ENCODE data around the gene PDE4D. TPM values are rescaled to one million over a fixed set of nuclear protein-coding genes. Genes with fewer than 3 reads are reported as not detected.

The PDE4D gene
- total RNA-seq, 1 donor from 2014 or later, result 13.2 TPM

DNA sequence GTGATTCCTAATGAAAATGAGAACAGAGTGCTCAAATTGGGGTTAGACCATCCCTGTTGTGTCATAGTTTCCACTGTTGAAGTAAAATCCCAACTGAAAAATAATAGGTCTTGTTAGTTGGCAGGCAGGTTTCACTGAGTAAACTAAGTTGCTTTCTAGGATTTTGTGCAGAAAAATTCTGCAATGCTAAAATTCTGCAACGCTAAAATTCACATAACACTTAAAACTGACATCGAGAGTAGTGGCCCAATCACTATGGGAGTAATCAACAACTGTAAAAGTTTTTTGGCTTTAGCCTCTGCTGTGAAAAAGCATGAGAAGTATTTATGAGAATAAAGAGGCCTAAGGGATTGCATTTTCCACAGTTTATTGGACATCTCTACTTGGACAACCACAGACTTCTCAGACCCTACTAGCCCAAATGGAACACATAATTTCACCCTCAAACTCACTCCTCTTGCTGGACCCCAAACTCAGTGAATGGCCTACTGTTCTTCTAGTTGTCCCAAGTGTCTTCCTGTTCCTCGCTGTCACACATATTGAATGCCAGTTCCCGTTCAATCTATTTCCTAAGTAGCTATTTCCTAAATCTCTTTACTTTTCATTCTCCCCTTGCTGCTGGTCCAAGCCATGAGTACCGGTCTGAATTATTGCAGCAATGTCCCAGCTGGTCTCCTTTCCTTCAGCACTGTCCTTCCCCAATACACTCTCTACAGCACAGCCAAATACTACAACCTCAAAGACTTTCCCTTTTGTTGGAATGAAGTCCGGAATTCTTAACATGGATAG, 355.4 kb downstream of the PDE4D start:
- DNase-seq, result no peak
- Mint-ChIP-seq H3K27me3 (ENCODE audit: unreplicated experiment) (no peaks in the 10 kb centered on the region), H3K4me3 (ENCODE audit: unreplicated experiment) (no peak overlapping the region), H3K9me3 (ENCODE audit: unreplicated experiment) (no peaks in the 10 kb centered on the region), H3K36me3 (ENCODE audit: unreplicated experiment) (no peaks in the 10 kb centered on the region), H3K4me1 (ENCODE audit: low read depth, unreplicated experiment) (no peaks in the 10 kb centered on the region), H3K27ac (ENCODE audit: unreplicated experiment) (no peak overlapping the region)
- no peak for TF ChIP-seq CTCF (IDR thresholded peaks at IDR 0.05; ENCODE audit: partially characterized antibody, unreplicated experiment)

DNA sequence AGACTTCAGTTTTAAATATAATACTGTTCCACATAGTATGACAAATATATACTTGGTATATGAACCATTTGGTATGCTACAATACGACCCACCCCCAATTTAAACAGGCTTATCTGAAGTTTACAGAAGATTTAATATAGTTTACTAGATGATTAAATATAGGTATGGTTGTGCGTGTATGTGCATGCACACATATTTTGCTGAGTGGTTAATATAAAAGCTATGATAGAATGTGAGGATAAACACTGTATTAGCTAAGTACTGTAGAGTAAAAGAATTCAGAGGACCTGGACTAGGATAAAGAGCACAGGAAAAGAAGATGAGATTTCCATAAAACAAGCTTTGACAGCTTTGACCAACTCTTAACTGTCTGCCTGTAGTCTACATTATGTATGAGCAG, 356.7 kb downstream of the PDE4D start:
- Mint-ChIP-seq H3K4me3 (ENCODE audit: unreplicated experiment) (no peak overlapping the region), H3K9me3 (ENCODE audit: unreplicated experiment) (no peaks in the 10 kb centered on the region), H3K36me3 (ENCODE audit: unreplicated experiment) (no peaks in the 10 kb centered on the region), H3K4me1 (ENCODE audit: low read depth, unreplicated experiment) (no peaks in the 10 kb centered on the region), H3K27ac (ENCODE audit: unreplicated experiment) (no peak overlapping the region), H3K27me3 (ENCODE audit: unreplicated experiment) (no peaks in the 10 kb centered on the region)
- no peak for TF ChIP-seq CTCF (IDR thresholded peaks at IDR 0.05; ENCODE audit: partially characterized antibody, unreplicated experiment)
- no peak for DNase-seq

DNA sequence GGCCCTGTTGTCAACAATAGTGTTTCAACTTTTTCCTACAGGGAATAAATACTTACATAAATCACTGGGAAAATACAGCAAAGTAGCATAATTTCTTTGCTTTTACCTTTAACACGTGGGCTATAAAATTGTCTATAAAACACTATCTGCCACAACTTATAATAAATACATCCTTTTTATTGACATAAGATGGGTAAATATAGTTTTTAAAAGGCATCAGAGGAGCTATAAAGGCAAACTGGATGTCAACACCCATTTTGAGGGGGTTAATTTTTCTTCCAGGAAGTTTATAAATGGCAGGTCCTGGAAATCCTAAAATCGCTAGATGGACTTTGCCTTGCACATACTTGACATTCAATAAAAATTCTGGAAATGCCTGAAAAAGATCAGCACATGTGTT, 358.0 kb downstream of the PDE4D start:
- H3K4me1 Mint-ChIP-seq (ENCODE audit: low read depth, unreplicated experiment), result no peaks in the 10 kb centered on the region
- TF ChIP-seq CTCF (IDR thresholded peaks at IDR 0.05; ENCODE audit: partially characterized antibody, unreplicated experiment), result no peak
- no peaks in the 10 kb centered on the region for H3K27me3 Mint-ChIP-seq (ENCODE audit: unreplicated experiment)
- no peak overlapping the region for H3K4me3 Mint-ChIP-seq (ENCODE audit: unreplicated experiment)
- no peak overlapping the region for H3K27ac Mint-ChIP-seq (ENCODE audit: unreplicated experiment)
- DNase-seq, result no peak
- H3K36me3 Mint-ChIP-seq (ENCODE audit: unreplicated experiment), result no peaks in the 10 kb centered on the region
- H3K9me3 Mint-ChIP-seq (ENCODE audit: unreplicated experiment), result no peaks in the 10 kb centered on the region

DNA sequence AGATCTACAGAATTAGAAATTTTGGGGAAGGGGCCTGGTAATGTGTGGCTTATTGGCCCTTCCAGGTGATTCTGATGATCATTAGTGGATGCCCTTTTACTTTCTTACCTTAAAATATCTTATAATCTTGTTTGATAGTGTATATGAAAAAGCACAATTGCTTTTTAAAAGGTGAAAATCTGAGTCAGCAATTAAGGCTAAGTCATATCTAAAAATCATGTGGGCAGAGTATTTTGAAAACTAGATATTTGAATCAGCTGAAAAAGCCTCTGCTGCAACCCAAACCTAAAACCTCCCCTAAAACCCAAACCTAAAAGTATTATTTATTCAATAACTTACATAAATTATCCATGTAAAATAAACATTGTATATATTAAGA, 359.8 kb downstream of the PDE4D start:
- no peak for DNase-seq
- H3K27ac Mint-ChIP-seq (ENCODE audit: unreplicated experiment), result no peak overlapping the region
- H3K4me3 Mint-ChIP-seq (ENCODE audit: unreplicated experiment), result no peak overlapping the region
- peaks cover 1% of the 10 kb centered on the region for H3K27me3 Mint-ChIP-seq (ENCODE audit: unreplicated experiment)
- H3K4me1 Mint-ChIP-seq (ENCODE audit: low read depth, unreplicated experiment), result no peaks in the 10 kb centered on the region
- no peaks in the 10 kb centered on the region for H3K36me3 Mint-ChIP-seq (ENCODE audit: unreplicated experiment)
- no peaks in the 10 kb centered on the region for H3K9me3 Mint-ChIP-seq (ENCODE audit: unreplicated experiment)
- no peak for TF ChIP-seq CTCF (IDR thresholded peaks at IDR 0.05; ENCODE audit: partially characterized antibody, unreplicated experiment)

DNA sequence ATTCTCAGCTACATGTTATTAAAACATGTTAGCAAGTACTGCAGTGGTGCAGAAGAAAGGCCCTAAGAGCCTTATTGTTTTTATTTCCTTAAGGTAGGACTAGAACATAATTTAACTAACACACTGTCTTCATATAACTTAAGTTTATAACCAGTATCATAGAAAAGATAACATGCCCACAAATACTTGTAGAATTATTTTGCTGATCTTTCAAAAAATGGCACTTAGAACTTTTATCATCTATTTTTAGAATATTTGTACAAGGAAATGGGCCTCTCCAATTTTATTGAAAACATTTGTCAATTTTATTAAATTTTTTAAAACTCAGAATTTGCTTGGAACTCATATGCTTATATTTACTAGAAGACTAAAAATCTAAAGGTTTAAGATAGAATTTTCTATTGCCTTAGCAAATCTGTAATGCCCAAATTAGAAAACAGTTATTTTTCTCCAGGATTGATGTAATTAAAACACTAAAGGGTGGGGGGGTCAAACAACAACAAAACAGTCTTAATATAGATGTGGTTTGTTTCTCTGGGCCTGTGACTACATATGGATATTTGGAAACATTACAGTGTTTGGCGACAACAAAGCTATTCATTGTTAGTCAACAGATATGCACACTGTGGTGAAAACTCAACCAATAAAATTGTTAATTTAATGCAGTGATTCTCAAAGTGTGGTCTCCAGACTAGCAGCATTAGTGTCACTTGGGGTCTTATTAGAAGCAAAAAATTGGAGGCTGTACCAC, 360.4 kb downstream of the PDE4D start:
- no peak for DNase-seq
- Mint-ChIP-seq H3K27me3 (ENCODE audit: unreplicated experiment) (peaks cover 1% of the 10 kb centered on the region), H3K36me3 (ENCODE audit: unreplicated experiment) (no peaks in the 10 kb centered on the region), H3K4me1 (ENCODE audit: low read depth, unreplicated experiment) (peaks cover 2% of the 10 kb centered on the region), H3K9me3 (ENCODE audit: unreplicated experiment) (no peaks in the 10 kb centered on the region), H3K4me3 (ENCODE audit: unreplicated experiment) (no peak overlapping the region), H3K27ac (ENCODE audit: unreplicated experiment) (no peak overlapping the region)
- no peak for TF ChIP-seq CTCF (IDR thresholded peaks at IDR 0.05; ENCODE audit: partially characterized antibody, unreplicated experiment)
